HUES64 (cell line): ENCODE results near the gene SFTPB.

ENCODE experiments used
- H3K27ac ChIP-seq: 2 replicates; pipeline ENCODE4 v1.7.0; 2013; ENCODE audit warnings: low read depth, low read length, inconsistent platforms
- H3K27me3 ChIP-seq: 2 replicates; pipeline ENCODE4 v1.6.1; 2013; ENCODE audit warnings: mild to moderate bottlenecking, low read length; ENCODE audit not compliant: insufficient read depth
- H3K36me3 ChIP-seq: 2 replicates; pipeline ENCODE4 v1.6.1; 2013; ENCODE audit warnings: mild to moderate bottlenecking, low read length; ENCODE audit not compliant: insufficient read depth
- H3K4me1 ChIP-seq: 2 replicates; pipeline ENCODE4 v1.6.1; 2013; ENCODE audit warnings: mild to moderate bottlenecking, low read length, moderate library complexity; ENCODE audit not compliant: insufficient read depth
- H3K4me3 ChIP-seq: 2 replicates; pipeline ENCODE4 v1.5.1; 2013; ENCODE audit warnings: mild to moderate bottlenecking, low read length, moderate library complexity
- H3K9ac ChIP-seq: 2 replicates; pipeline ENCODE4 v1.6.1; 2013; ENCODE audit warnings: mild to moderate bottlenecking, low read depth, low read length
- H3K9me3 ChIP-seq: 2 replicates; pipeline ENCODE4 v1.6.1; 2013; ENCODE audit warnings: low read depth, low read length; ENCODE audit not compliant: insufficient read depth
- WGBS: fragments of 150-250, 120-280 bp; methylation state at CpG from one replicate; pipeline ENCODE4 v1.1.7; 2013; ENCODE audit warnings: missing lambda C conversion rate; 5-methylcytosine and 5-hydroxymethylcytosine counted together

The SFTPB gene

GRCh38 chr2:85684806-85685205, 16.8 kb upstream of the SFTPB start:
- no peaks in the 10 kb centered on the region for H3K36me3 ChIP-seq
- WGBS = 85% methylated on average over 4 of the region's 4 CpGs
- H3K4me1 ChIP-seq = peaks cover 4% of the 10 kb centered on the region; the same call in 1 of the 2 replicates
- H3K27me3 ChIP-seq = no peaks in the 10 kb centered on the region
- H3K27ac ChIP-seq = no peak overlapping the region
- no peak overlapping the region for H3K9ac ChIP-seq
- H3K4me3 ChIP-seq = no peak overlapping the region
- H3K9me3 ChIP-seq = no peaks in the 10 kb centered on the region

- H3K4me1 ChIP-seq = peaks cover 4% of the 10 kb centered on the region; the same call in 1 of the 2 replicates
- H3K4me3 ChIP-seq = no peak overlapping the region
- H3K9me3 ChIP-seq = no peaks in the 10 kb centered on the region
- H3K9ac ChIP-seq = no peak overlapping the region
- H3K27me3 ChIP-seq = 0 out of 2 replicates have a peak, but pooled peaks cover under 1% of the 10 kb centered on the region
- H3K27ac ChIP-seq = no peak overlapping the region
- 91% methylated on average over 4 of the region's 4 CpGs for WGBS
- H3K36me3 ChIP-seq = no peaks in the 10 kb centered on the region
Observed at GRCh38 chr2:85684380-85684779, 16.4 kb upstream of the SFTPB start.

GRCh38 chr2:85682378-85682777, 14.4 kb upstream of the SFTPB start:
- H3K4me3 ChIP-seq = no peak overlapping the region
- no peak overlapping the region for H3K27ac ChIP-seq
- H3K4me1 ChIP-seq = peaks cover 4% of the 10 kb centered on the region; the same call in 1 of the 2 replicates
- 0 out of 2 replicates have a peak, but pooled peaks cover 2% of the 10 kb centered on the region for H3K27me3 ChIP-seq
- no peaks in the 10 kb centered on the region for H3K36me3 ChIP-seq
- no peaks in the 10 kb centered on the region for H3K9me3 ChIP-seq
- WGBS = 93% methylated on average over 5 of the region's 5 CpGs
- H3K9ac ChIP-seq = no peak overlapping the region

- Histone ChIP-seq H3K36me3 (no peaks in the 10 kb centered on the region), H3K4me1 (no peaks in the 10 kb centered on the region), H3K4me3 (no peak overlapping the region), H3K27ac (no peak overlapping the region), H3K27me3 (0 out of 2 replicates have a peak, but pooled peaks cover 2% of the 10 kb centered on the region), H3K9ac (no peak overlapping the region), H3K9me3 (no peaks in the 10 kb centered on the region)
- WGBS = 100% methylated on average over 1 of the region's 1 CpG
Observed at GRCh38 chr2:85681776-85682175, 13.8 kb upstream of the SFTPB start.

GRCh38 chr2:85681372-85681763, 13.4 kb upstream of the SFTPB start:
- H3K4me3 ChIP-seq = no peak overlapping the region

GRCh38 chr2:85680707-85681371, 12.8 kb upstream of the SFTPB start:
- Histone ChIP-seq H3K27ac (no peak overlapping the region), H3K4me3 (no peak overlapping the region), H3K36me3 (no peaks in the 10 kb centered on the region), H3K9ac (no peak overlapping the region), H3K27me3 (0 out of 2 replicates have a peak, but pooled peaks cover 2% of the 10 kb centered on the region), H3K4me1 (no peaks in the 10 kb centered on the region), H3K9me3 (no peaks in the 10 kb centered on the region)
- WGBS = 93% methylated on average over 2 of the region's 2 CpGs

More at GRCh38 chr2:85681372-85681763, 13.4 kb upstream of the SFTPB start:
- no peaks in the 10 kb centered on the region for H3K36me3 ChIP-seq
- 0 out of 2 replicates have a peak, but pooled peaks cover 2% of the 10 kb centered on the region for H3K27me3 ChIP-seq
- WGBS = 80% methylated on average over 5 of the region's 5 CpGs
- no peaks in the 10 kb centered on the region for H3K4me1 ChIP-seq
- H3K9ac ChIP-seq = no peak overlapping the region
- H3K9me3 ChIP-seq = no peaks in the 10 kb centered on the region
- H3K27ac ChIP-seq = no peak overlapping the region

GRCh38 chr2:85678794-85679672, 11.0 kb upstream of the SFTPB start:
- H3K27ac ChIP-seq = no peak overlapping the region
- peak overlapping the region; percentile 36 for H3K4me3 ChIP-seq
- no peaks in the 10 kb centered on the region for H3K9me3 ChIP-seq
- 0 out of 2 replicates have a peak, but pooled peaks cover 2% of the 10 kb centered on the region for H3K27me3 ChIP-seq
- no peaks in the 10 kb centered on the region for H3K4me1 ChIP-seq
- no peak overlapping the region for H3K9ac ChIP-seq
- WGBS = 26% methylated on average over 25 of the region's 25 CpGs
- H3K36me3 ChIP-seq = no peaks in the 10 kb centered on the region

GRCh38 chr2:85678377-85678776, 10.4 kb upstream of the SFTPB start:
- Histone ChIP-seq H3K27ac (no peak overlapping the region), H3K4me1 (no peaks in the 10 kb centered on the region), H3K27me3 (0 out of 2 replicates have a peak, but pooled peaks cover 2% of the 10 kb centered on the region), H3K9me3 (no peaks in the 10 kb centered on the region), H3K9ac (no peak overlapping the region), H3K4me3 (no peak overlapping the region), H3K36me3 (no peaks in the 10 kb centered on the region)
- 87% methylated on average over 3 of the region's 3 CpGs for WGBS

- Histone ChIP-seq H3K4me3 (no peak overlapping the region), H3K9ac (no peak overlapping the region), H3K27me3 (0 out of 2 replicates have a peak, but pooled peaks cover 2% of the 10 kb centered on the region), H3K27ac (no peak overlapping the region), H3K4me1 (no peaks in the 10 kb centered on the region), H3K9me3 (no peaks in the 10 kb centered on the region), H3K36me3 (no peaks in the 10 kb centered on the region)
- 94% methylated on average over 6 of the region's 6 CpGs for WGBS
Observed at GRCh38 chr2:85675866-85676548, 8.0 kb upstream of the SFTPB start.

GRCh38 chr2:85675427-85675826, 7.4 kb upstream of the SFTPB start:
- H3K27me3 ChIP-seq = 0 out of 2 replicates have a peak, but pooled peaks cover 2% of the 10 kb centered on the region
- no peaks in the 10 kb centered on the region for H3K9me3 ChIP-seq
- no peak overlapping the region for H3K4me3 ChIP-seq
- no peaks in the 10 kb centered on the region for H3K36me3 ChIP-seq
- no peak overlapping the region for H3K27ac ChIP-seq
- H3K9ac ChIP-seq = no peak overlapping the region
- 93% methylated on average over 6 of the region's 6 CpGs for WGBS
- no peaks in the 10 kb centered on the region for H3K4me1 ChIP-seq
